Stimulated activated CD4-positive, alpha-beta T cell treated with anti-CD3 and anti-CD28 coated beads, Interleukin-4, amount 100 ng/mL, for 4 hours (primary cell): ENCODE measurements around the gene PANK1.

Experiments
- DNase-seq, 2 experiments: peaks; one replicate each; pipeline ENCODE4 v3.0.0-alpha.2; 2020

The PANK1 gene

GRCh38 chr10:89615112-89615511, 29.9 kb downstream of the PANK1 start:
- no peak for DNase-seq

- DNase-seq, result no peak
Measured at GRCh38 chr10:89613582-89613981, 31.5 kb downstream of the PANK1 start.

DNA sequence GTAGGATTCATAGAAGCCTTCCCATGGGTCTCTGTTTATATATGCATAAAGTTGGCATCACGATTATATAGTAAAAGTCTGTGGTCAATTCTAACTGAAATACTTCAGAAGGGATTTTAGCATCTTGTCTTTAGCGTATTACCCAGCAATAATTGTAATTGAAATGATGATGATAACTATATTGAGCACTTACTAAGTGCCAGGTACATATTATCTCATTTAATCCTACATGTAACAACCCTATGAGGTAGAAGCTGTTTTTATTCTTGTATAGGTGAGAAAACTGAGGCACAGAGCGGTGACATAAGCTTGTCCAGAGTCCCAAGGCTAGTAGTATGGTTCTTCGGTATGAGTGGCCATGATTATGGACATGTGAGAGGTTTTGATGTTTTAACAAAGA, 33.8 kb downstream of the PANK1 start:
- DNase-seq, result no peak

- DNase-seq, result no peak
Measured at GRCh38 chr10:89609833-89610346, 35.2 kb downstream of the PANK1 start.

- no peak for DNase-seq
Measured at GRCh38 chr10:89604200-89604599, 40.8 kb downstream of the PANK1 start.

GRCh38 chr10:89602919-89603318, 42.1 kb downstream of the PANK1 start:
- no peak for DNase-seq

GRCh38 chr10:89601728-89602361, 43.2 kb downstream of the PANK1 start:
- no peak for DNase-seq

DNA sequence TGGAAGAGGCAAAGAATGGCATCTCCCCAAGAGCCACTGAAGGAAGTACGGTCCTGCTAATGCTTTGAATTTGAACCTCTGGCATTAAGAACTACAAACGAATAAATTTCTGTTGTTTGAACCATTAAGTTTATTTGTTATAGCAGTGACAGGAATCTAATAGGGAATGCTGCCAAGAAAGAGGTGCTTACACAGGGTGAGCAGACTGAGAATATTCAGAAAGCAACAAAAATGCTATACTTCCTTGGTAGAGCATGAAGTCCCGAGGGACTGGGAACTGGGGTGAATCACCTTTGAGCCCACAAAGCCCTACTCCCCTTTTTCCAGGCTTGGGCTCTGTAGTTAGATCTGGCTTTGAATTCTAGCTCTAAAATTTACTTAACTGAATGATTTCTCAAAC, 45.0 kb downstream of the PANK1 start:
- no peak for DNase-seq

GRCh38 chr10:89593043-89593442, 52.0 kb downstream of the PANK1 start:
- DNase-seq, result no peak

- no peak for DNase-seq
Measured at GRCh38 chr10:89592539-89592938, 52.5 kb downstream of the PANK1 start.

GRCh38 chr10:89591796-89592271, 53.2 kb downstream of the PANK1 start:
- no peak for DNase-seq

DNA sequence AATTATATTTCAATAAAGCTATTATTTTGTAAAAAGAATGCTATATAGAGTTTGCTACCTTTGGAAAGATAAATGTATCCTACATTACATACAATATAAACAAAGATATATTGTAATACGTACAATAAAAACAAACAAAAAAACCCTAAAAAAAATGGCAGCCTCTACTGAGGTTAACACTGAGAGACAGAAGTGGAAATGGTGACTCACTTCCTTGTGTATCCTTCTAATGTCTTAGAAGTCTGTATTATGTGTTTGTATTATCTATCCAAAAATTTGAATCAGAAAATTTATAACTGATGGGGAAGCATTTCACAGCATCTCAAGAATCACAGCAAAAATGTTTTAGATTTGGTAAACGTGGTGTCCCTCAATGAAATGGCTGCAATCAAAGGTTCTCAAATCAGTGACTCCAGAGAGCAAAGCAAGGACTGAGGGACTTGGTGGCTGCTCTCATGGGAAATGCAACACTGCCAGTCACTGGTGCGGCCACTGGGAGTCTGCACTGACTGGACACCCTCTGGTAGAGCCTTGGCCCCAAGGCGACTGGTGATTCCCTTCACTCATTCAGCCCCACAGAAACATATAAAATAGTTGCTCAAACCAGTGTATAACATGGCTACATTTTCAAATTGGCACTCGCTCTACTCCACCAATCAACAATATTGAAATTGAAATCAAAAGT, 53.8 kb downstream of the PANK1 start:
- no peak for DNase-seq

GRCh38 chr10:89590326-89590725, 54.7 kb downstream of the PANK1 start:
- DNase-seq, result no peak

- DNase-seq, result no peak
Measured at GRCh38 chr10:89589101-89589720, 55.8 kb downstream of the PANK1 start.

DNA sequence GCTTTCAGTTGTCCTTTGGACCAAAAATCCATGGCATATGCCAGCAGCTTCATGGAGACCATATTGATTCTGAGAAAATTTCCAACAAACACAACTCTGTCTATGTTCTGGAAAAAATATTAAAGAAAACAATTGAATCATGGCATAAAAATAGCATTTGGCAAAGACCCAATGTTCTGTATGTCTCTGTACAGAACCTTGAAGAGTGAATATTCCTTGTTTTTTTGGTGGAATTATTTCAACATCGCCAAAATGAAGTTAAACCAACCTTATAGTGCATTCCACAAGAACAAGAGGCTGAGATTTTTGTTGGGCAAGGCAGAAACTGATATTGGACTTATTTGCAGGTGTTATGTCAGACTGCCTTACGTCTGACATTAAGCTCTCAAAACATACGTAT, 56.4 kb downstream of the PANK1 start:
- DNase-seq, result no peak

DNA sequence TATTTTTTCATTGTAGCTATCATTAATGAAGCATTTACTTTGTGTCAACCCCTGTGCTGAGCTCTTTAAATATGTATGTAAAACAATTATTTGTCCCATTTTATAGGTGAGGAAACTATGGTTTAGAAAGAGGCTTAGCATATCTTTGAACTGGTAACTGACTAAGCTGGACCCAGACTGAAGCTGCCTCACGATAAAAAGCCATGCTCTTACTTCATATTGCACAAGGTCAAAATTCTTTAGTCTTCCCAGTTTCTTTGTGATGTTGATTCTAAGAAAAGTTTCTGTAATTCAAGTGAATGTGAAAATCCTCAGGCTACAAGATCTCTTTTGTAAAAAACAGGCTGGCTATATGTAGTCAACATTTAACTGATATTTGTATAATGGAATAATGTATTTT, 63.0 kb downstream of the PANK1 start:
- no peak for DNase-seq

GRCh38 chr10:89580243-89580642, 64.8 kb downstream of the PANK1 start:
- DNase-seq, result no peak

DNA sequence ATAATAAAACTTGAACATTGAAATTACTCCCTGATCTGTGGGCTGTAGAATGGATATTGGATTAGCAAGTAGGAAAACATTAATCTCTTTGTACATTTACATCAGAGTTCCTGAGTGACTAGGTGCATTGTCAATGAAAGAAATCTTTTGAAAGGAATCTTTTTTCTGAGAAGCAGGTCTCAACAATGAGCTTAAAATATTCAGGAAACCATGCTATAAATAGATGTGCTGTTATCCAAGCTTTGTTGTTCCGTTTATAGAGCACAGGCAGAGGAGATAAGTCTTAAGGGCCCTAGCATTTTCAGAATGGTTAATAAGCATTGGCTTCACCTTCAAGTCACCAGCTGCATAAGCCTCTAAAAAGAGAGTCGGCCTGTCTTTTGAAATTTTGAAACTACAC, 68.3 kb downstream of the PANK1 start:
- DNase-seq, result no peak

DNA sequence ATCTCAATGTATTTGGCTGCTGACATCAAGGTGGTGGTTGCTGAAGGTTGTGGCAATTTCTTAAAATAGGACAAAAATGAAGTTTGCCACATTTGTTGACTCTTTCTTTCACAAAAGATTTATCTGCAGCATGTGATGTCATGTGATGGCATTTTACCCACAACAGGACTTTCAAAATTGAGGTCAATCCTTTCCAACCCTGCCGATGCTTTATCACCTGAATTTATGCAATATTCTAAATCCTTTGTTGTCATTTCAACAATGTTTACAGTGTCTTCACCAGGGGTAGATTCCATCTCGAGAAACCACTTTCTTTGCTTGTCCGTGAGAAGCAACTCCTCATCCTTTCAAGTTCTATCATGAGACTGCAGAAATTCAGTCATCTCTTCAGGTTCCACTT, 69.0 kb downstream of the PANK1 start:
- DNase-seq, result no peak

DNA sequence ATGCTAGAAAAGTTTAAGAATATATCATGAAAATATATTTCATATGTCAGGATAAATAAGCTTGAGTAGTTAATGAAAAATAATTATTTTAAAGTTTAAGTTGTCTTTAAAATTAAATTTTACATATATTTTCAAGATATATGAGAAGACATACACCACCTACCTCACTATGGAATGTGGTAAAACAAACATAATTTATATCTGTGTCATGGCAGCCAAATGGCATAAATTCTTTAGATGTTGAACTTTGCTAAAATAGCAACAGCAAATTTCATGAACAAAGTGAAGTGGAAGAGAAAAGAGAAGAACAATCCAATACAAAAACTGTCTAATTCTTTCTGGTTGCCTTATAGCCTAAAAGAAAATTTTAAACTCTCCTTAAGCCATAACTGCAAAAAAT, 70.0 kb downstream of the PANK1 start:
- DNase-seq, result no peak

- DNase-seq, result no peak
Measured at GRCh38 chr10:89574368-89574767, 70.7 kb downstream of the PANK1 start.

DNA sequence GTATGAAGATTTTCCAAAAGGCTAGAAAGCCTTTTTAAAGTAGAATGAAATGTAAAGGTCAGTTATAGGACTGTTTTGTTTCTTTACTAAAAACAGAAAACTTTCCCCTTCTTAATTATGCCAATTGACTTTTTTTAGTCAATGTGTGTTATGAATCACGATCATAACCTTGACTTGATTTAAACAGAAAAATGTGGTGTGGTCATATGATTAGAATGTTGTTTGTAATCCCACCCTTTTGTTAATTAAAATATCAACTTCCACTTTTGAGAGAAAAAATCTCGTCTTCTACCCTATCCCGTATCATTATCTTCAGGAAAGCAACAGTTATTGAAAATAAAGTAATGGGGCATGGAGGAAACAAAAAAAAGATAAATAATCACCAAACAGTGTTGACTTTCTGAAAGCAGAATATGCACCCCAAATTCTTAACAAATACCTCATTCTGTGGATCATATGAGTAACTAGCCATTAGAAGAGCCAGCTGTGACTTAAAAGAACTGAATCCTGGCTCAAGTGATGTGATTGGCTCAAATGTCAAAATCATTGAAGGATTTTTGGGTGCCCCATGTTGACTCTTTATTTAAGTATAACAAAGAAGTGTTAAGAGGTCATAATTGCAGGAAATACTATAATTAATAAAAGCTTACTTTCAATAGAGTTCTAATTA, 77.3 kb downstream of the PANK1 start:
- DNase-seq, result no peak

DNA sequence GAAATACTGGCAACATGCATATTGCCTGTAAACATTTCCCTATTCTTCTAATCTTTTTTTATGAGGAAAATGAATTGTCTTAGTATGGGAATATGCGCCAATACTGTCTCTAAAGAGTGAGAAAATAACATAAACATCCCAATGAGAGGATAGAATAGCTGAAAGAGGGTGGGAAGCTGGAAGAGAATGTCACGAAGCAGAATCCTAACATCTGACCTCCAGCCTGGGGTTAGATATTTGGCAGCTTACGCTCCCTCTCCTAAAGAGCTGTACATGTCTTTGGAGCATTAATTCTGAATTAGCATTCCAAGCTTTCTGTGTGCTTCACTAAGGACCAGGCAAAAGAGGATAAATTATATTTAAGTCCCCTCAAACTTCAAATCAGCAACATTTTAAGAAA, 78.0 kb downstream of the PANK1 start:
- no peak for DNase-seq
